H9 (cell line): ENCODE data around the gene ATP13A1. TPM values are rescaled to one million over a fixed set of nuclear protein-coding genes. Genes with fewer than 3 reads are reported as not detected.

ENCODE experiments used
- DNase-seq: peaks from one replicate; pipeline ENCODE4 v3.0.0-alpha.2; 2017
- H2AFZ ChIP-seq: one replicate; pipeline ENCODE4 v1.6.1; 2013; ENCODE audit warnings: mild to moderate bottlenecking, low read length, control low read depth, moderate library complexity
- H2AK5ac ChIP-seq: 2 replicates; pipeline ENCODE4 v1.6.1; 2013; ENCODE audit warnings: low read length, control low read depth, mixed read lengths; ENCODE audit not compliant: insufficient read length
- H2BK120ac ChIP-seq: one replicate; pipeline ENCODE4 v1.6.1; 2013; ENCODE audit warnings: low read depth, mild to moderate bottlenecking, low read length, control low read depth, inconsistent platforms; ENCODE audit not compliant: poor library complexity, severe bottlenecking
- H2BK12ac ChIP-seq: 2 replicates; pipeline ENCODE4 v1.6.1; 2013; ENCODE audit warnings: low read length, control low read depth, mixed read lengths, low read depth; ENCODE audit not compliant: insufficient read length
- H2BK15ac ChIP-seq: 2 replicates; pipeline ENCODE4 v1.6.1; 2013; ENCODE audit warnings: low read depth, low read length, control low read depth
- H2BK20ac ChIP-seq: one replicate; pipeline ENCODE4 v1.6.1; 2013; ENCODE audit warnings: low read depth, mild to moderate bottlenecking, low read length, control low read depth, inconsistent platforms; ENCODE audit not compliant: poor library complexity, severe bottlenecking
- H2BK5ac ChIP-seq: 2 replicates; pipeline ENCODE4 v1.6.1; 2013; ENCODE audit warnings: low read length, control low read depth, mixed read lengths; ENCODE audit not compliant: insufficient read length
- H3K14ac ChIP-seq: 2 replicates; pipeline ENCODE4 v1.6.1; 2013; ENCODE audit warnings: low read length, control low read depth; ENCODE audit not compliant: insufficient read depth
- H3K18ac ChIP-seq: 2 replicates; pipeline ENCODE4 v1.6.1; 2013; ENCODE audit warnings: low read depth, mild to moderate bottlenecking, mixed read lengths, low read length, control low read depth; ENCODE audit not compliant: insufficient read length
- H3K23ac ChIP-seq: 2 replicates; pipeline ENCODE4 v1.6.1; 2013; ENCODE audit warnings: low read length, control low read depth, mixed read lengths, low read depth; ENCODE audit not compliant: insufficient read length
- H3K23me2 ChIP-seq: 2 replicates; pipeline ENCODE4 v1.6.1; 2013; ENCODE audit warnings: low read depth, mild to moderate bottlenecking, mixed read lengths, low read length, control low read depth; ENCODE audit not compliant: insufficient read length, poor library complexity, severe bottlenecking
- H3K27ac ChIP-seq: 2 replicates; pipeline ENCODE4 v1.5.1; 2013; ENCODE audit warnings: low read length, control low read depth, mixed read lengths, low read depth; ENCODE audit not compliant: insufficient read length
- H3K27me3 ChIP-seq: 2 replicates; pipeline ENCODE4 v1.6.1; 2013; ENCODE audit warnings: low read length, control low read depth, inconsistent platforms; ENCODE audit not compliant: insufficient read depth
- H3K4ac ChIP-seq: 2 replicates; pipeline ENCODE4 v1.6.1; 2013; ENCODE audit warnings: low read depth, mild to moderate bottlenecking, control low read depth, inconsistent platforms, low read length, moderate library complexity
- H3K4me1 ChIP-seq: 2 replicates; pipeline ENCODE4 v1.6.1; 2013; ENCODE audit warnings: low read length, control low read depth, inconsistent platforms; ENCODE audit not compliant: insufficient read depth
- H3K4me2 ChIP-seq: 2 replicates; pipeline ENCODE4 v1.6.1; 2013; ENCODE audit warnings: low read length, control low read depth, mixed read lengths; ENCODE audit not compliant: insufficient read length, insufficient read depth
- H3K56ac ChIP-seq: 2 replicates; pipeline ENCODE4 v1.6.1; 2013; ENCODE audit warnings: low read depth, mild to moderate bottlenecking, mixed read lengths, low read length, control low read depth; ENCODE audit not compliant: insufficient read length
- H3K79me1 ChIP-seq: 2 replicates; pipeline ENCODE4 v1.6.1; 2013; ENCODE audit warnings: low read depth, mild to moderate bottlenecking, moderate library complexity, low read length, control low read depth, inconsistent platforms; ENCODE audit not compliant: insufficient read depth, poor library complexity, severe bottlenecking
- H3K79me2 ChIP-seq: 2 replicates; pipeline ENCODE4 v1.6.1; 2013; ENCODE audit warnings: low read length, control low read depth, inconsistent platforms; ENCODE audit not compliant: insufficient read depth
- H3K9ac ChIP-seq: 2 replicates; pipeline ENCODE4 v1.6.1; 2013; ENCODE audit warnings: low read length, control low read depth, mixed read lengths; ENCODE audit not compliant: insufficient read length; ENCODE audit errors: extremely low read depth
- H3K9me3 ChIP-seq: one replicate; pipeline ENCODE4 v1.6.1; 2013; ENCODE audit warnings: low read depth, low read length, inconsistent platforms; ENCODE audit not compliant: control insufficient read depth
- H3T11ph ChIP-seq: one replicate; pipeline ENCODE4 v1.6.1; 2013; ENCODE audit warnings: mild to moderate bottlenecking, low read length, control low read depth, inconsistent platforms
- H4K20me1 ChIP-seq: one replicate; pipeline ENCODE4 v1.6.1; 2013; ENCODE audit not compliant: control insufficient read depth, insufficient read length, insufficient read depth
- H4K5ac ChIP-seq: 2 replicates; pipeline ENCODE4 v1.6.1; 2013; ENCODE audit warnings: low read depth, mild to moderate bottlenecking, mixed read lengths, low read length, control low read depth; ENCODE audit not compliant: insufficient read length
- H4K8ac ChIP-seq: replicated peaks from 2 replicates; pipeline ENCODE4 v1.6.1; 2013; ENCODE audit warnings: low read length, control low read depth, mixed read lengths, low read depth; ENCODE audit not compliant: insufficient read length
- H4K91ac ChIP-seq: 2 replicates; pipeline ENCODE4 v1.6.1; 2013; ENCODE audit warnings: low read depth, mild to moderate bottlenecking, moderate library complexity, mixed read lengths, low read length, control low read depth; ENCODE audit not compliant: insufficient read length
- H3K27ac Mint-ChIP-seq, 3 experiments: 2 replicates in 2 of 3; 3 replicates in 1 of 3; pipeline ENCODE4 v1.8.0; 2020 to 2021; ENCODE audit warnings: mixed read lengths in 3 of 3, mild to moderate bottlenecking in 1 of 3, moderate library complexity in 1 of 3
- H3K27me3 Mint-ChIP-seq: 2 replicates; pipeline ENCODE4 v1.8.0; 2021; ENCODE audit warnings: low read depth, mild to moderate bottlenecking, moderate library complexity, mixed read lengths
- H3K36me3 Mint-ChIP-seq, 3 experiments: 2 replicates in 2 of 3; 3 replicates in 1 of 3; pipeline ENCODE4 v1.8.0; 2020 to 2021; ENCODE audit warnings: low read depth in 3 of 3, mixed read lengths in 3 of 3; ENCODE audit not compliant: insufficient read depth in 1 of 3
- H3K4me1 Mint-ChIP-seq, 2 experiments: 2 replicates each; pipeline ENCODE4 v1.8.0; 2020; ENCODE audit warnings: mixed read lengths in 2 of 2
- H3K4me3 Mint-ChIP-seq, 2 experiments: 2 replicates in 1 of 2; 3 replicates in 1 of 2; pipeline ENCODE4 v1.8.0; 2020 to 2021; ENCODE audit warnings: mild to moderate bottlenecking in 2 of 2, mixed read lengths in 2 of 2, moderate library complexity in 1 of 2
- H3K9me3 Mint-ChIP-seq, 2 experiments: 2 replicates in 1 of 2; 3 replicates in 1 of 2; pipeline ENCODE4 v1.8.0; 2020; ENCODE audit warnings: mild to moderate bottlenecking in 2 of 2, mixed read lengths in 2 of 2, moderate library complexity in 1 of 2
- WGBS: extraction: QIAGEN DNeasy Blood & Tissue Kit; methylation state at CpG from one replicate; pipeline ENCODE4 v1.1.7; 2013; ENCODE audit warnings: missing lambda C conversion rate, low lambda C conversion rate, mixed read lengths; ENCODE audit not compliant: insufficient read length; ENCODE audit errors: extremely low coverage; 5-methylcytosine and 5-hydroxymethylcytosine counted together
- total RNA-seq: library from RNA; stranded (reverse); gene quantifications from 2 replicates; pipeline ENCODE4 v1.2.1, GENCODE V29; 2021
- TF ChIP-seq, protein P1 (sequence below): fragments of 200-600 bp; sonication (generic); conservative IDR thresholded peaks from 3 replicates; pipeline ENCODE4 v1.8.0; 2021; ENCODE audit warnings: antibody characterized with exemption, mild to moderate bottlenecking

The ATP13A1 gene
- total RNA-seq, 1 experiment from 2014 or later, result 67.8 TPM

DNA sequence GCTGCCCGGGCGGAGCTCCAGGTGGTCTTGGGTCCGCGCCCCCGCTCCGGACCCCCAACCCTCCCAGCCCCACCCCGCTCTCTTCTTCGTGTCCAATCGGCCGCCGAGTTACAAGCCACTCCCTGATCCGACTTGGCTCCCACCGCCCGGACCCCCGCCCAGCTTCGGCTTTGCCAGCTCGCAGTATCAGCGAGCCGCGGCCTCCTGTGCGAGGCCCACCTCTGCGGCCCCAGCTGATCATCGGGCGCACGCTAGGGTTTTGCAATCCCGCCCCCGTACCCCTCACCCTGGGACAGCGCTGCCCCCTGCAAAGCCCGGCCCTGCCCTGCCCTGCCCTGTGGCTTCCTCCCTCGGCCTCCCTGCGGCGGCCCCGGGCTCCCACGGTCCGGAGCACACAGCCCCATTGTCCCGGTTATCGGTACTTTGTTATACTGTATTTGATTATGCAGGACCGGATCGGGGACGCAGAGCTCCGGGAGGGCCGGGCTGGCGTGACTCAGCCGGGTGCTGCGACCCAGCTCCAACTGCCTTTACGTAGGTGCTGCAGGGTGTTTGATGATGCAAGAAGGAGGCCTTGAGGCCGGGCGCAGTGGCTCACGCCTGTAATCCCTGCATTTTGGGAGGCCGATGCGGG lies 34.9 kb downstream of the ATP13A1 start:
- TF ChIP-seq, protein P1, sequence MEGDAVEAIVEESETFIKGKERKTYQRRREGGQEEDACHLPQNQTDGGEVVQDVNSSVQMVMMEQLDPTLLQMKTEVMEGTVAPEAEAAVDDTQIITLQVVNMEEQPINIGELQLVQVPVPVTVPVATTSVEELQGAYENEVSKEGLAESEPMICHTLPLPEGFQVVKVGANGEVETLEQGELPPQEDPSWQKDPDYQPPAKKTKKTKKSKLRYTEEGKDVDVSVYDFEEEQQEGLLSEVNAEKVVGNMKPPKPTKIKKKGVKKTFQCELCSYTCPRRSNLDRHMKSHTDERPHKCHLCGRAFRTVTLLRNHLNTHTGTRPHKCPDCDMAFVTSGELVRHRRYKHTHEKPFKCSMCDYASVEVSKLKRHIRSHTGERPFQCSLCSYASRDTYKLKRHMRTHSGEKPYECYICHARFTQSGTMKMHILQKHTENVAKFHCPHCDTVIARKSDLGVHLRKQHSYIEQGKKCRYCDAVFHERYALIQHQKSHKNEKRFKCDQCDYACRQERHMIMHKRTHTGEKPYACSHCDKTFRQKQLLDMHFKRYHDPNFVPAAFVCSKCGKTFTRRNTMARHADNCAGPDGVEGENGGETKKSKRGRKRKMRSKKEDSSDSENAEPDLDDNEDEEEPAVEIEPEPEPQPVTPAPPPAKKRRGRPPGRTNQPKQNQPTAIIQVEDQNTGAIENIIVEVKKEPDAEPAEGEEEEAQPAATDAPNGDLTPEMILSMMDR, result no peak
- Histone ChIP-seq H2AFZ (no peak overlapping the region), H3K9me3 (no peaks in the 10 kb centered on the region), H4K20me1 (peaks cover 2% of the 10 kb centered on the region), H2AK5ac (no peak overlapping the region), H4K91ac (no peak overlapping the region), H2BK12ac (no peak overlapping the region), H3K14ac (peak overlapping the region; percentile 83; the same call in 1 of the 2 replicates), H2BK15ac (no peak overlapping the region), H3K23ac (no peak overlapping the region), H3K27me3 (no peaks in the 10 kb centered on the region), H3K4ac (no peak overlapping the region), H3K23me2 (peaks cover 10% of the 10 kb centered on the region), H3K27ac (no peak overlapping the region), H3K79me2 (peaks cover 2% of the 10 kb centered on the region; the same call in 1 of the 2 replicates), H3K4me1 (peaks cover 3% of the 10 kb centered on the region; the same call in 1 of the 2 replicates), H3K9ac (peak overlapping the region; percentile 12), H4K5ac (no peak overlapping the region), H4K8ac (no peak overlapping the region), H2BK5ac (no peak overlapping the region), H3T11ph (no peak overlapping the region), H2BK120ac (peak overlapping the region; percentile 52), H3K18ac (peak overlapping the region; percentile 91), H3K79me1 (no peaks in the 10 kb centered on the region), H3K56ac (no peak overlapping the region), H3K4me2 (peak overlapping the region; percentile 14), H2BK20ac (no peak overlapping the region)
- DNase-seq, result peak; percentile 95
- H3K27ac Mint-ChIP-seq, result peak overlapping the region; percentile 96 to 97 (median 96)
- peak overlapping the region; percentile 84 to 87 for H3K4me3 Mint-ChIP-seq
- peaks cover 3% of the 10 kb centered on the region; the same call in 1 of the 2 replicates for H3K27me3 Mint-ChIP-seq
- peaks cover 16 to 20% of the 10 kb centered on the region in 2 experiments for H3K4me1 Mint-ChIP-seq
- no CpG with 5 or more reads among the region's 51 CpGs for WGBS
- H3K9me3 Mint-ChIP-seq, result no peaks in the 10 kb centered on the region
- H3K36me3 Mint-ChIP-seq, result peaks cover 16 to 39% (median 35%) of the 10 kb centered on the region in 3 experiments; a peak in 6 of 7 replicates
